ENCODE measurements around the gene KPNA4.

DNA sequence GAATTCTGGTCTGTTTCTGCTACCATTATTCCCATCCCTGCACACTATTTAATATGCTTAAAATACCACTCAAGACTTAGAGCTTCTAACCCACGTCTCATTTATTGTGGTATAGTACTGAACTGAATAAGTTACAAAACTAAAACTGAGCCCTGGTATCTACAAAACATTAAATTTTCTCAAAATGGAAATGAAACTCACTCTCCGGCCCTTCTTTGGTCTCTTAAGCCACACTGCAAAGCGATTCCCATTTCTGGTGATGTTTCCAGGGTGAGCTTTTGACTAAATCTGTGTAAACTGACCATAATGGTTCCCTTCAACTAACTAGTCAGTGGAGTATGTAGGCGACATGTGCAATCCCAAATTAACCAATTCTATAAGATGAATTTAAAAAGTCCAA lies 18.6 kb downstream of the KPNA4 start:
- TF ChIP-seq, protein P1, sequence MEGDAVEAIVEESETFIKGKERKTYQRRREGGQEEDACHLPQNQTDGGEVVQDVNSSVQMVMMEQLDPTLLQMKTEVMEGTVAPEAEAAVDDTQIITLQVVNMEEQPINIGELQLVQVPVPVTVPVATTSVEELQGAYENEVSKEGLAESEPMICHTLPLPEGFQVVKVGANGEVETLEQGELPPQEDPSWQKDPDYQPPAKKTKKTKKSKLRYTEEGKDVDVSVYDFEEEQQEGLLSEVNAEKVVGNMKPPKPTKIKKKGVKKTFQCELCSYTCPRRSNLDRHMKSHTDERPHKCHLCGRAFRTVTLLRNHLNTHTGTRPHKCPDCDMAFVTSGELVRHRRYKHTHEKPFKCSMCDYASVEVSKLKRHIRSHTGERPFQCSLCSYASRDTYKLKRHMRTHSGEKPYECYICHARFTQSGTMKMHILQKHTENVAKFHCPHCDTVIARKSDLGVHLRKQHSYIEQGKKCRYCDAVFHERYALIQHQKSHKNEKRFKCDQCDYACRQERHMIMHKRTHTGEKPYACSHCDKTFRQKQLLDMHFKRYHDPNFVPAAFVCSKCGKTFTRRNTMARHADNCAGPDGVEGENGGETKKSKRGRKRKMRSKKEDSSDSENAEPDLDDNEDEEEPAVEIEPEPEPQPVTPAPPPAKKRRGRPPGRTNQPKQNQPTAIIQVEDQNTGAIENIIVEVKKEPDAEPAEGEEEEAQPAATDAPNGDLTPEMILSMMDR (IDR thresholded peaks at IDR 0.05), result no peak
- no peak for TF ChIP-seq POLR2A (IDR thresholded peaks at IDR 0.05)

All from adrenal gland (tissue), 5 donors.